Eye (tissue), 1 donor: ENCODE results near the gene SORBS2.
"Not testable (repeated sequence)": the region's sequence is repeated elsewhere in the genome, so short reads cannot be mapped to it uniquely, and the experiment has no call there.

Experiments
- DNase-seq: peaks from one replicate; pipeline ENCODE4 v3.0.0-alpha.2; 2015

The SORBS2 gene

DNA sequence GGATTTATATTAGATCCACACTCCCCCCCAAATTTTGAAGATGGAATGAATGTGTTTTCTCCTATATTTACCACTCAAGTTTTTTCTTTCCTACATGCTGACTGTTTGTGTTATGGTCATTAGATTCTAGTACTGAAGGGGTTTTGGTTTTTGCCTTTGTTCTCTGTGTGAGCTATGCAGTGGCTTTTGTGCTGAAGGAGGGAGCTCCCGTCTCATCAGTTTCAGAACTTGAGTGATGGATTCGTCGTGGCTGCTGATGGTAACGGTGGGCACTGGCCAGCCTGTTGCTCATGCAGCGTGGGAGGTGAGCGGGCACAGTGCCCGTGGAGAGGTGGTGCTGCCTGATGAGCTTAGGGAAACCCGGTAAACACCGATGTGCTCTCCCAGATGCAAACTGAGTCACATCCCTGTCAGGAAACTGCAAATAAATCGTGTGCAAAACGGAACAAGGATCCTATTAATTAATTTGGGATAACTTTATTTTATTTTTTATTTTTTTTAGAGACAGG, 101.5 kb downstream of the SORBS2 start:
- DNase-seq, result no peak

DNA sequence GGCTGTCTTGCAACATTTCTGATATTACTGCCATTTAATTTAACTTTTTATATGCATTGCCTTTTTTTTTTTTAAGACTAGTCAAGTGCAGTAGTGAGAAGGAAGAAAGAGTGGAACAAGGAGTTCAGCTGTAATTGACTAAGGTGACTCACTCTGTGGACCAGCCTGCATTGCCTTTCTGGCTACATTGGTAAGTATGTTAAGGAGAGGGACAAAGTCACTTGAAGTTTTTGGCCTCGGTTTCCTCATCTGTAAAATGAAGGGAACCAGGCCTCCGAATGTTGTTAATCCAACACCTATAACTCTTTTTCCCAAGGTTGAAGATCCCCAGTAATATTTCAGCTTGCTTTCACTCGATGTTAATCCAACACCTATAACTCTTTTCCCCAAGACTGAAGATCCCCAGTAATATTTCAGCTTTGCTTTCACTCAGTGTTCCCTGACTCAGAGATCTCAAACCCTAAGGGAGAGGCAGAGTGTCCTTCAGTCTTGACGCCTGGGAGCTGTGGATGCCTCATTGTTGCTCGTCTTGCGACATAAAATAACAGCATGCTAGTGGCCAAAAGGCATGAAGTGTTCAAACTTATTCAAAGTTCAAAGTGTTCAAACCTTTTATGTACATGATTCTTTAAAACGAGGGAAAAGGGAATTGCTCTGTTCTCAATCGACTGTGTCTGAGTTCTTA, 102.0 kb downstream of the SORBS2 start:
- no peak for DNase-seq

DNA sequence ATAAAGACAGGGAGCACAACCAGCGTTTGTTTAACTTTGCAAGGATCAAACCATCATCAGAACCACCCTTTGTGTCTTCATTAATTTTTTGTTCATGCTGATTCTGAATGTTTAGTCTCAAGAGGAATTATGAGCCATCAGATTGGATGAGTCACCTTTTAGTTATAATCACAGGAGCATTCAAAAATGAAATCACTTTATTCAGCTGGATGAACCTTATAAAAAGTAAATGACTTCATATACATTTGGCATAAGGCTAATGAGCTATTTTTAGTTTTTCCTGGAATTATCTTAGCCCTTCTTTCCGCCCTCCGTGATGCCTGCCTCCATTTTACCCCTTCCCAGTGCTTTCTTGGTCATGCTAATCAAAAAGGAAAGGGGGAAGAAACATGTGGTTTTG, 103.6 kb downstream of the SORBS2 start:
- no peak for DNase-seq

DNA sequence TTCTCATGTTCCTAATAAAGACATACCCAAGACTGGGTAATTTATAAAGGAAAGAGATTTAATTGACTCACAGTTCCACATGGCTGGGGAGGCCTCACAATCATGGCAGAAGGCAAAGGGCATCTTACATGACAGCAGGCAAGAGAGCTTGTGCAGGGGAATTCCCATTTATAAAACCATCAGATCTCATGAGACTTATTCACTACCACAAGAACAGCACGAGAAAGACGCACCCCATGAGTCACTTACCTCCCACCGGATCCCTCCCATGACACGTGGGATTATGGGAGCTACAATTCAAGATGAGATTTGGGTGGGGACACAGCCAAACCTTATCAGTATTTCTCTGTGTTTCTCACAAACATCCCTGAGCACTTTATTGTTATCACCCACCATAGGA, 104.4 kb downstream of the SORBS2 start:
- not testable (repeated sequence) for DNase-seq

DNA sequence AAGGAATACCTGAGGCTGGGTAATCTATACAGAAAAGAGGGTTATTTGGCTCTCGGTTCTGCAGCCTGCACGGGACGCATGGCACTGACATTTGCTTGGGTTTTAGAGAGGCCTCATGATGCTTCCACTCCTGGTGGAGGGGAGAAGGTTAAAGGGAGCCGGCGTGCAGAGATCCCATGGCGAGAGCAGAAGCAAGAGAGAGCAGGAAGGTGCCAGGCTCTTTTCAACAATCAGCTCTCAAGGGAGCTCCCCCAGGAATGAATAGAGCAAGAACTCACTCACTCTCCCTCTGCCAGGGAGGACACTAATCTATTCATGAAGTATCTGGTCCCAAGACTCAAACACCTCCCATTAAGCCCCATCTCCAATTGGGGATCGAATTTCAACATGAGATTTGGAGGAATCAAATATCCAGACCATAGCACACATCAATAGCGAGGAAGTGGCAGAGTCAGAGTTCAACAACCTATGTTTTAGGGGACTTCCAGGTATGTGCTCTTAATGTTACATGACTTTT, 109.8 kb downstream of the SORBS2 start:
- no peak for DNase-seq

DNA sequence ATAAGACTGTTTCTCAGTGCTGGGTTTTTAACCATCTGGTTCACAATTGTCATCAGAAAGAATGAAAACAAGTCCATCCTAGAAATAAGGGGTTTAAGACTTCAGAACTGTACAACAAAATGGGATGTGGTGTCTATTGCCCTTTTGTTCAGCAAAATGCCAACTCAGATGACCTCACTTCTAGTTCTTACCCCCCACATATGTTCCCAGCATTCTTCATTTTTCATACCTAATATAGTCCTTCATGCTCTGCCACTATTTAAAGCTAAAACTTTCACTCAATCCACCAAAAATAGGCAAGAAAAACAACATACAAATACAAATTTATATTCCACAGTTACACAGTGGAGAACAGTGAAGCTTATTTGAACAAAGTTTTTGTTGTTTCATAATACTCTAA, 111.4 kb downstream of the SORBS2 start:
- no peak for DNase-seq

DNA sequence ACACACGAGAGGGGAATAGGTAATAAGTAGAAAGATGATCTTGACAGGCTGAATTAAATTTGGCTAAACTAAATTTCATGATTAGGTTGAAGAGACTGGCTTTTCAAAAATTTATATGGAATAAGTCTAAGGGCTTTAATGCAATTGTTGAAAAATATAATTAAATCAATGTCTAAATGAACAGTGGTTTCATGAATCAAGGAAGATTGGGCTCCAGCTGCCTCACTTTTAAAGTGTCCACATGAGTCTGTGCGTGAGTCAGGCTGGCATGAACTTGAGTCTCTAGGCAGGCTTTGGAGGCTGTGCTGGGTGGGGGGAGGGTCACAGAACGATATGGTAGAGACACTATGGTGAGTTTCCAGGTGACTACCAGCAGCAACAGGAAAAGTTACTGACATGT, 111.9 kb downstream of the SORBS2 start:
- DNase-seq, result no peak

DNA sequence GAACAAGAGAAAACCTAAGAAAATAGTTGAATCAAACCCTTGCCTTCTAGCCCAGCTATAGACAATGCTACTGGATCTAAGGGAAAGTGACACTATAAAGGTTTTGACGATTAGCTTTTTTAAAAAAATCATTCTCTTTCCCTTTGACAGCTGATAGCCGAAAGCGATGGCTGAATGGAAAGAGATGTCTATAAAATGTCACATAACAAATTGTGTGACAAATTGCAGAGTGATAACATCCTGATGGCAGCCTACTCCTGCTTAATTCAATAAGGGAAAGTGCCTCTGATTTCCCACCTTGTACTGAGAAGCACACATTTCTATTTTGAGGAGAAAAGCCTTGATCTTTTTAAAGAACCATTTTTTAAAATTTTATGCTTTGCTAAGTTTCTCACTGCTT, 114.5 kb downstream of the SORBS2 start:
- DNase-seq, result no peak

DNA sequence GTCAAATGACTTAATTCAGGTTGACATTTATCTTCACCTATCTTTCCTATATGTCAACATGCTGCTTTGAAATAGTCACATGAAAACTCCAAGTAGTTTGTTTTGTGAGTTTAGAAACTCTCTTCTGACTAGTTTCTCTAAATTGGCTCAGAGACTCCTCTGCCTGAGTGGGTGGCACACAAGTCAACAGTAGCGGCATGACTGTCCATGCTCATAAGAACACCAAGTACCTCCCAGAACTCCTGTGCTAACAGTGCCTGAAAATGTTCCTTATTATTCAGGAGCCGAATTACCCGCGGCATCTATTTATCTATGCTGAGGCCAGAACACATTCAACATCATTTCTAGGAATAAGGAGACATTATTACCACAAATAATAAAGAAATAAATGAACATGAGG, 116.3 kb downstream of the SORBS2 start:
- DNase-seq, result no peak

DNA sequence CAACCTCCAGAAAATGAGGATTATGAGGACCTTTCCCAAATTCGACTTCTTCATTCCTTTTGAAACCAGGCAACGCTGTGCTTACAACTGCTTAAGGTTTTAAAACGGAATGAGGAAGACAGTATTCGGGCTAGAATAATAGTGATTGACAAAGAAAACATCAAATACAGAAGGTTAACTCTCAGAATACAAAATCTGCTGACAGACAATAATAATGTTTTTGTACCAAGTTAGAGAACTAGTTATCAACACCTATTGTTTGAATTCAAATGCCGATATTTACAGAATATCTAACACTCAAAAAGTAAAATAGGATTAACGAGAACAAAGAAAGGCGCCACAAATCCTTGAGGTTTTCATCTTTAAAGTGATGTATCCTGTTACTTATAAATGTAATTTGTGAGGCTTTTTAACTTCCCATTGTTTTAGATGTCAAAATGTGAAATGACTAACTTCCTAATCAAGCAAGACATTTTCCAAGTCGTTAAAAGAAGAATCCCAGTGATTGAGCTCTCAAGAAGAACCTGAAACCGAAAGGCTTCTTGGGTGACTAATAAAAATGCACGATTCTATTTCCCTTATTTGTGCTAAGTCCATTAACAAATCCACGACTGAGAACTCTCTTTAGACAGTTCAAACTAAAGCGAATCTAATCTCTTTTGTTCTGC, 118.3 kb downstream of the SORBS2 start:
- DNase-seq, result no peak

DNA sequence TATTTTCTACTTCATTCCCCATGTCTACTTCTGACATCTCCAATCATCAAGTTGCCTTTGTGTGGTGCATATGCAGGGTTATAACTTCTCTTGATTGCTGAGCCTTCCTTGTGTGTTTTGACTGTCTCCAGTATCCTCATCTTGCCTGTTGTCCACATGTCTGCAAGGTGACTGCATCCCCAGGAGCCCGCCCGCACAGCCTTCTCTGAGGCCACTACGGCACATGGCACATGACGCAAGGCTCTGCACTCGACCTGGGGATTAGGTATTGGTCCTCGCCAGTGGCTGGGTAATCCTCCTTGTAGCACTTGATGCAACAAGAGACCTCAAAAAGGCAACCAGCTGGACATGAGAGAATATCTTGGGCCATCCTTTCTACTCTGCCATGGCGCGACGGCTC, 122.6 kb downstream of the SORBS2 start:
- DNase-seq, result no peak

DNA sequence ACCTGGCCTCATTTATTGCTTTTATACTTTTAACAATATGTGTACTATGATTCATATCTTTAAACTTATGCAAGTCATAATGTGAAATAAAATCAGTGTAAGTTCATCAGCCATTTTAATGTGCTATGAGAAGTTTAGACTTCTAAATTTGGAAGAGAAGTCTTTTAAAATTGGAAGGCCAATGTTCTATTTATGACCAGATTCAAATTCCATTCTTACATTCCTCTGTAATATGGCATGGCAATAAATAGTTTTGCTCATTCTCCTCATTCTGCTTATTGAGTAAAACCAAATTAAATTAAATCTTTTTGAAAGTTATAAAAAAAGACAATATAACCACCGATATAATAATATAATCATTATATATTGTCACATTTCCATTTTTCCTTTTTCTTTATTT, 126.2 kb downstream of the SORBS2 start:
- DNase-seq, result no peak

DNA sequence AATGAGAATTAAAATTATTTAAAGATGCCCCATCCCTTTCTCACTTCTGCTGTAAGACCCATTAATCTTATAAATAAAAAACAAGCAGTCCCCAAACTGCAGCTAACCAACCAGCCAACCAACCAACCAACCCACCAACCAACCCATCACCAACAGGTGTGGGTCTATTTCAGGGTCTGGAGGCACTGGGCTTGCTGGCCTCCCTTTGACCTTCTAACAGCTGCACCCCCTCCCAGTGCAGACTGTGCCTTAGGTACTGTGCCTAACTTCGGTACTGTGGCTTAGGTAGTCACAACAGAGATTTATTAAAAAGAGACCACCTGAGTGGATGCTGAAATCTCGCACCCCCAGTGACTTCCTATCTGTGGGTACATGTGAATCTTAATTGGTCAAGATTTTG, 128.1 kb downstream of the SORBS2 start:
- no peak for DNase-seq

DNA sequence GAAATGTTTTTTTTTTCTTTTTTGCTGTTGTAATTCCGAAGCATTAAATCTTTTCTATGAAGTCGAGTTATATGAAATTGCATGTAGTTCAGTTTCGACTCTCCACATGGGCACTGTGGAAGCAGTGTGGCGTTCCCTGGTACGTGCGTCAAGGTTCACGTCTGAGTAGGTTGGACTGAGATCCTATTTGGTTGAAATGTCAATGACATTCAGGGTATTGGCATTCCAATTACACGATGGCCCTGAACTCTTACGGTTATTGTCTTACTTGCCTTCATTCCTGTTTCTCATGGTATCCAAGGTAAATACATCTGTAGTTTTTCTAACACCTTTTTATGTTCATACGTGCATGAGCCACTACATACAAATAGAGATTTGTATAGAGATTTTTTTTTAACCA, 128.8 kb downstream of the SORBS2 start:
- no peak for DNase-seq

DNA sequence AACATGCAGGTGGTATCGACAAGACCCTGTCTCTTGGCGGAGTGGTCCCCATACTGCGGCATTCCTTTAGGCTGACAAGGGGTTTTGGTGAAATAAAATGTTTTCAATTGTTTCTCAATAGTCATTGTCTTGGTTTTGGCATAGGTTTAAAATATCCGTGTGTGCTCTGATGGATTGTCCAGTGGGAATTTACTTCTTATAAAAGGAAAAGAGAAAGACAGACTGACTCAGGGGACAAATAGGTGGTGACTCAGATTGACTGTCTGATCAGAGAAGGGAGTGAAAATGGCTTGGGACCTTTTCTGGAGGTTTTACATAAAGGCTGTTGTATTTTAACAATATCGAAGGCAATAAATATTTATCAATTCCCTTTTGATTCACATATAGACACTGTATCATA, 129.8 kb downstream of the SORBS2 start:
- no peak for DNase-seq

DNA sequence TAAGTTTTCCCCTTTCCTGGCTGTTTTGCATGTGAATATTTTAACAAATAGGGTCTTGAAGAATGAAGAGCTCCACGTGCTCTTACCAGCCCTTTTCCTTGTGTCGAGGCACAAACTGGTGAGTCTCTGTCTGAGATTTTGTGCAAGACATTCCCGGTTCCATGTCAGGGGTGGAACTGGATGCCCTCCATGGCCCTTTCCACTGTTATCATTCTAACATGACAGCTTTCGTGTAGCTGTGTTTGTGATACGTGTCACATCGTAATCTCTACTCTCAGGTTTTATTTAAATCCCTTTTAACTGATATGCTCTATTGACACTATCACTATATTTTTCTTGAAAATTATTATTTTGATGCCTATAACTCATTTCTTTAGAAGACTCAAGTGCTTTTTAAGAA, 130.4 kb downstream of the SORBS2 start:
- DNase-seq, result no peak

DNA sequence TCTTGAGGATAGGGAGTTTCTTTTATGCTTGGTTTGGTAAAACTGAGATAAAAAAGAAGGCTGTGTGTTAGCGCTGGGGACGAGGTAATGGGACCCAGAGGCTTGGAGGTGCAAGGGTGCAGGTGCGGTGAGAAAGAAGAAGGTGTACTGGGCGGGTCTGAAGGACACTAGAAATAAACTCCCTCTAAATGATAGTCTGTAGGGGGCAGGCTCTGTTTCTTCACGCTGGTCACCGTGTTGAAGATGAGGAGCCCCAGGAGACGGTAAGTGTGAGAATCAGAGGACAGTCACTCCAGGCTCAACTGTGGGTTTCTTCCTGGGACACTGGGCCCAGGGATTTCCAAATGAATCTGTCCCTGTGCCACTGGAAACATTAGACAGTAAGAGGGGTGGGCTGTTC, 131.4 kb downstream of the SORBS2 start:
- no peak for DNase-seq

DNA sequence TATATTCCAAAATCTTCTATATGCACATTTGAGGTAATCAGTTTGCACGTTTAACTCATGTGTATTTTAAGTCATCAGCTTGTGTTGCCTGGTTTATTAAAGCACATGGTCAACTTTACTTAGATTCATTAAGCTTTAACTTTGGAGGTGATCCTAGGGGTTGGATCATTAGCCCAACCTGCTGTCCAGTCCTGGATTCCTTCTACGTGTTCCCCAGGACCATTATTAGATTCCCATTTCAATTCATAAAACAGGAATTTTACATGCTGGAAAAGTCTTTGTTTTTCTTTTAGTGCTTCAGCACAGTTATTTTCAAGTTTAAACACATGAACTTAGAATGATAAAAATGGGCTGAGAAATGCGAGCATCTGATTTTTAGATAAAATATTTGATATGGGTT, 132.5 kb downstream of the SORBS2 start:
- no peak for DNase-seq

DNA sequence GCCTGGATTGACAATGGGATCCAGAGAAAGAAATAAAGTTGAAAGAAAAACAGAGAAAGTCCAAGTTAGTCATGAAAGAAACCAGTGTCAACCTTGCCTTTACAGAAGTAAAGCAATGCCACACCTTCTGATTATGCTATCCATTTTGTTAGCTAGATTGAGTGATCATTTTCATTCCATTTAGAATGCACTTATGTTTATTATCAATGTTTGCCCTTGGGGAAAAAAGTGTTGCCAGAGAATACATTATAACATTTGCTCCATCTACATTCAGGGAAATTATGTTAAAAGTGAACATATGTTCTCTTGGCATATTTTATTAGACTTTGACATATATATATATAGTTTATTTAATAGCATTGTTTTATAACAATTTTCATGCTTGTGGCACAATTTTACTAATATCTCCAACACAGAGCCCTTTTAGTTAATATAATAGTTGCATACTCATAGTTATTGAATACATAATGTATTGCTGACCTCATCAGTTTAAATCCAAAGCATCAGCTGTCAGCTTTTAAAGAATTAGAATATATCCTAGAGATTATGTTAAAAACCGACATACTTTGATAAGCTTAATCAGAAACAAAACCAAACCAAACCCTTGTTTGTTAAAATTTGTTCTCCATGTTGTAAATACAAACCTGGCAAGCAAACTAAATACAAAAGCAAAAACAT, 134.2 kb downstream of the SORBS2 start:
- DNase-seq, result no peak

DNA sequence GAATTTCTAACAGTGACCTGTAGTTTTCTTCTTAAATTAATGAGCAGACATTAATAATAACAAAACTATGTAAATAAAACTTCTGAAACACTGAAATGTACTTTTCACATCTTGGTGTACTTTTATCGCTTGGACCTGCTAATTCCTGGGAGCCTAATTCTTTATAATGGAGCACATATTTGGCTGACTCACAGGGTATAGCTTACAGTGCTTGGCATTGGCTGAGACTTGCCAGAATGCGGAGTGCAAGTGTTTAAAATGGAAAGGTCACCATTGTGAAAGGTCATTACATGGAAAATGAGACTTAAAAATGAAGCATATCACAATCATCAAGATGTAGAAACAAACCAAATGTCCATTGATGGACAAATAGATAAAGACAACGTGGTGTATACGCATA, 139.4 kb downstream of the SORBS2 start:
- no peak for DNase-seq

DNA sequence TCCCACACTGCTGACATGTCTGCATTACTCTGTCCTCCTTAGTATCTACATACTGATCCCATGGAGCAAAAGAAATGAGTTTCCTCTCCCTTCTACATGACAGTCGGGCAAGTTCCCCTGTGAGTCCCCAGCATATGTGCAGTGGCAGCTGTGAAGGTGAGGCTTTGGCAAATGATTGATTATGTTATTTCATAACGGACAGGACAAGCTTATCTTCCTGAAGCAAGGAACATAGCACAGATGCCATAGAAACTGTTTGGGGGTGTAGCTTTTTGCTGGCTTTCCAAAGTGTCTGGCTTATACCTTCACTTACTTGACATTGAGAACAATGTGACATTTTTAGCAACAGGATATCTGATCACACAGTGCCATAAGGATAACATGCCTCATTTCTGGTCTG, 139.8 kb downstream of the SORBS2 start:
- DNase-seq, result no peak

DNA sequence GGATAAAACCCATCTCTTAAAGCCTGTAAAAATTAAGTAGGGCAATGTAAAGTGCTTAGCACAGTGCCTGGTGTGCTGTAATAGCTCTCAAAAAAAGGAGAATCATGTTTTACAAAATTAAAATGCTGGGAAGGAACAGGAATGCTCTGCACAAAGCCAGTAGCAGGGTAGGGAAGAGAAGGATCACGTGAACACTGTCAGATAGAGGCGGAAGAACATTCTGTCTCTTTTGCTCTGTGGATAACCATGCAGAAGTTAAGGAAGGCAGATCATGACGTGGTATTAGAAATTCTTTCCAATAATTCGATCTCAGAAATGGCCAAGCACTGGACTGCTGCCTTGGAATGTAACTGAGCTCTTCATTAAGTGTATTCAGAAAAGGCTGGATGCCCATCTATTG, 140.5 kb downstream of the SORBS2 start:
- DNase-seq, result no peak

DNA sequence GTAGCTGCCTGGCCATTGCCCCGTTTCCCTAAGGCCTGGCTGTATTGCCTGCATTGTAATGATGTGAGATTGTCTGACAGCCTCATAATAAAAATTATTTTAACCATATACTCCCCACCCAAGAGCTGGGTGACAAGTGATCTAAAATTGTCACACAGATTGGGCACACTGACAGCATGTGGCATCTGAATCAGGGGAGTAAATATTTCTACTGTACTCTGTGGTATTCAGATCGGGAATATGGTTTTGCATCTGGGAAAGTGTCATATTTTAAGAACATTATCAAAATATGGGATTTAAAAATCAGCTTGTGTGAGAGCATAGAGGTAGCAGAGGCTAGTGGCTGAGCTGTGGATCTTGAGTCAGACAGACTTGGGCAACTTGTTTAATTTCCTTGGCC, 140.9 kb downstream of the SORBS2 start:
- DNase-seq, result no peak

DNA sequence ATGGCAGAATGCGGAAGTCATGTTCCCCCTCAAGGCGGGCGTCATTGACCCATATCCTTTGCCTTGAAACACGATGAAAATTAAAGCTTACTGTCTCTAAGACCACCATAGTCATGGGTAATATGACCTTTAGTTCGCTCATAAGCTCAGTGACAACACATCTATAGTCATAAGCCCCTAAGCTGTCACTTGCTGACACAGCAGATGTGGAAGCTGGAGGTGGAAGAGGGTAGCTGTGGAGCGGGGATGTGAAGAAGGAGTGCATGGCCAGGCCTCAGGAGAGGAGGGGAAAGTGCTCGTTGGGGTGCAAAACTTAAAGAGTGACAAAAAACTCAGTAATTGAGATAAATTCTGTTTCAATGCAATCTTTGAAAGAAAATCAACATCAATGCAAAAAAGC, 142.7 kb downstream of the SORBS2 start:
- DNase-seq, result no peak
